Parathyroid adenoma (tissue), 2 donors: ENCODE measurements around the gene CRYGB.

Source experiments
- H2AFZ ChIP-seq: fragments of 300-600 bp; sonication (generic); one replicate; pipeline ENCODE4 v1.7.0; 2017; ENCODE audit warnings: antibody characterized with exemption, mild to moderate bottlenecking
- H3K27ac ChIP-seq: fragments of 300-600 bp; sonication (generic); one replicate; pipeline ENCODE4 v1.7.0; 2017
- H3K27me3 ChIP-seq: fragments of 300-600 bp; sonication (generic); one replicate; pipeline ENCODE4 v1.7.0; 2017; ENCODE audit warnings: low read length; ENCODE audit not compliant: control insufficient read depth, insufficient read depth
- H3K36me3 ChIP-seq: fragments of 300-600 bp; sonication (generic); one replicate; pipeline ENCODE4 v1.7.0; 2017; ENCODE audit warnings: low read length; ENCODE audit not compliant: control insufficient read depth, insufficient read depth
- H3K4me1 ChIP-seq: fragments of 300-600 bp; sonication (generic); one replicate; pipeline ENCODE4 v1.7.0; 2017; ENCODE audit warnings: control low read depth
- H3K4me2 ChIP-seq: fragments of 300-600 bp; sonication (generic); one replicate; pipeline ENCODE4 v1.7.0; 2017; ENCODE audit warnings: low read length
- H3K4me3 ChIP-seq: fragments of 300-600 bp; sonication (generic); one replicate; pipeline ENCODE4 v1.7.0; 2017; ENCODE audit warnings: low read depth, low read length
- H3K79me2 ChIP-seq: fragments of 300-600 bp; sonication (generic); one replicate; pipeline ENCODE4 v1.7.0; 2017; ENCODE audit warnings: control low read depth
- H3K9ac ChIP-seq: fragments of 300-600 bp; sonication (generic); one replicate; pipeline ENCODE4 v1.7.0; 2017; ENCODE audit warnings: mild to moderate bottlenecking
- H3K9me3 ChIP-seq: fragments of 300-600 bp; sonication (generic); one replicate; pipeline ENCODE4 v1.7.0; 2017; ENCODE audit warnings: low read length; ENCODE audit not compliant: control insufficient read depth
- CTCF ChIP-seq: fragments of 300-600 bp; sonication (generic); IDR thresholded peaks from one replicate; pipeline ENCODE4 v1.7.0; 2017; ENCODE audit warnings: antibody characterized with exemption, mild to moderate bottlenecking
- donor health status: primary hyperparathyroidism.

The CRYGB gene

GRCh38 chr2:208189069-208189809, 43.3 kb upstream of the CRYGB start:
- H3K4me3 ChIP-seq = no peak overlapping the region
- no peaks in the 10 kb centered on the region for H3K9me3 ChIP-seq
- H3K79me2 ChIP-seq = no peaks in the 10 kb centered on the region
- H3K4me1 ChIP-seq = no peaks in the 10 kb centered on the region
- no peak overlapping the region for H3K4me2 ChIP-seq
- no peak for TF ChIP-seq CTCF
- no peak overlapping the region for H2AFZ ChIP-seq
- no peaks in the 10 kb centered on the region for H3K36me3 ChIP-seq
- H3K27ac ChIP-seq = no peak overlapping the region
- no peaks in the 10 kb centered on the region for H3K27me3 ChIP-seq
- no peak overlapping the region for H3K9ac ChIP-seq

GRCh38 chr2:208186893-208187292, 40.9 kb upstream of the CRYGB start:
- Histone ChIP-seq H3K27ac (no peak overlapping the region), H3K9ac (no peak overlapping the region), H3K4me2 (no peak overlapping the region), H2AFZ (no peak overlapping the region), H3K9me3 (no peaks in the 10 kb centered on the region), H3K36me3 (no peaks in the 10 kb centered on the region), H3K4me3 (no peak overlapping the region), H3K27me3 (no peaks in the 10 kb centered on the region), H3K4me1 (no peaks in the 10 kb centered on the region), H3K79me2 (no peaks in the 10 kb centered on the region)
- no peak for TF ChIP-seq CTCF

GRCh38 chr2:208186465-208186864, 40.5 kb upstream of the CRYGB start:
- H2AFZ ChIP-seq = no peak overlapping the region
- no peaks in the 10 kb centered on the region for H3K36me3 ChIP-seq
- no peak overlapping the region for H3K4me2 ChIP-seq
- no peak overlapping the region for H3K27ac ChIP-seq
- no peak overlapping the region for H3K4me3 ChIP-seq
- no peak for TF ChIP-seq CTCF
- no peaks in the 10 kb centered on the region for H3K9me3 ChIP-seq
- H3K4me1 ChIP-seq = no peaks in the 10 kb centered on the region
- no peaks in the 10 kb centered on the region for H3K79me2 ChIP-seq
- H3K9ac ChIP-seq = no peak overlapping the region
- H3K27me3 ChIP-seq = no peaks in the 10 kb centered on the region

- Histone ChIP-seq H3K9me3 (no peaks in the 10 kb centered on the region), H3K4me1 (no peaks in the 10 kb centered on the region), H2AFZ (no peak overlapping the region), H3K4me2 (no peak overlapping the region), H3K9ac (no peak overlapping the region), H3K27ac (no peak overlapping the region), H3K79me2 (no peaks in the 10 kb centered on the region), H3K4me3 (no peak overlapping the region), H3K27me3 (no peaks in the 10 kb centered on the region), H3K36me3 (no peaks in the 10 kb centered on the region)
- TF ChIP-seq CTCF = no peak
These were observed 38.2 kb upstream of the CRYGB start for GRCh38 chr2:208183972-208184705.
